Measurements from ENCODE around the gene IL9R.

DNA sequence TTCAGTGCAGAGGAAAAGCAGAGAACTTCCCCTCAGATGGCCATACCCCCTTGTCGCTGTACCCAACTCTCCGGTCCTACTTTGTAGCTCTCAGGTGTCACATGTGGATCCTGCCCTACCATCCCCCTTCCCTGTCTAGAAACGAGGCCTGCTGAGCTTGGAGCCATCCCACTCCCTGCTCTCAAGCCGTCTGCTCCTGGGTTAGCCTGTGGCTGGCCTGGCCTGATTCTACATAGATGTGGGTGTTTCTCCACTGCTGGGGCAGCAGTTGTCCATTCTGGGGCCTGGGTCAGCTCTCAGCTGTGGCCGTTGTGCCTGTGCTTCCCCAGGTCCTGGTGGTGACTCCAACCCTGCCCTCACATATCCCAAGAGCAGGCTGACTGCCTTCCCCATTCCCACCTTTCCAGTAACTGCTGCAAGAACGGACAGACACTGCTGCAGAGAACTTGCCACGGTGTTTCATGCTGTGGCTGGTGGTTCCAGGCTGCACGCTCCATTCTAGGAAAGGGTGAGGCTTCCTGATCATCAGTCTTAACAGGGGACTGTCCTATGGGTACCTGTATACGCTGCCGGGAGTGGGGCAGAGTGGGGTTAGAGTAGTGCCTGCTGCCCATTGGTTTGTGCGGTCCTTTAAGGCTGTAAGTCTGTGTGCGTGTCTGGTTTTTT, 3.6 kb downstream of the IL9R start:
- TF ChIP-seq POLR2AphosphoS5 (IDR thresholded peaks at IDR 0.05), result no peak
- TF ChIP-seq CTCF (IDR thresholded peaks at IDR 0.05), result no peak
- no peak for TF ChIP-seq POLR2A (IDR thresholded peaks at IDR 0.05; ENCODE audit: low read depth)
